ENCODE measurements around the gene SYT15.

DNA sequence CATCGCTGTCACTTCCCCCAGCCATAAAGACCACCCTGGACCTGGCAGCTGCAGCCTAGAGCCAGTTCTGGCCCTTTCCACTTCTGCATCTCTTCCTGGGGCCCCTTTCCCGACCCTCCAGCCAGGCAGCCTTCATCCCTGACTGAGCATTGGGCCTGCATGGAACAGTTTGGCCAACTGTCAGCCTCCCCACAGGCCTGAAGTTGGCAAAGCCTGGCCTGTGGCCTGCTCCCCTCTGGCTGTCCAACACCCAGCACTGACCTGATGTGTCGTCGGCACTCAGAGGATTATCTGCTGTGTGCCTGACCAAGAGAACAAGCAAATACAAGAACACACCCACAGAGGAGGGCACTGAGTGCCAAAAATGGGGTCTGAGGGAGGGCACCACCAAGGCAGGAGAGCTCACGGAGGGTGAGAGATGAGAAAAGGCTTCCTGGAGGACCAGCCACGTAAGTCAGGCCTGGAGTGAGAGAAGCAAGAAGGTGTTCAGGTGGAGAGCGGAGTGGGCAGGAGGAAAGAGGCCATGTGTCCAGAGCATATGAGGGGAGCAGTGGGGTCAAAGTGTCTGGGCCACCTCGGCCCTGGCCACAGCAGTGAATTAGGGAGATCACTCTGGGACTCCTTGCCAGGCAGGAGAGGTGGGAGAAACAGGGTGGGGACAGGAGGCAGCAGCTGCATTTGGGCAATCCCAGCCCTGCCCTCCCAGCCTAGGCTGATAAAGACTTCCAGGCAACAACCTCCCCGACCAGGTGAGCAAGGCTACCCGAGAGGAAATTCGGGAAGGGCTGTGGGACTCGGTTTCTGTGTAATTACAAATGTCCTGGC, 27.0 kb upstream of the SYT15 start:
- TF ChIP-seq, protein P1, sequence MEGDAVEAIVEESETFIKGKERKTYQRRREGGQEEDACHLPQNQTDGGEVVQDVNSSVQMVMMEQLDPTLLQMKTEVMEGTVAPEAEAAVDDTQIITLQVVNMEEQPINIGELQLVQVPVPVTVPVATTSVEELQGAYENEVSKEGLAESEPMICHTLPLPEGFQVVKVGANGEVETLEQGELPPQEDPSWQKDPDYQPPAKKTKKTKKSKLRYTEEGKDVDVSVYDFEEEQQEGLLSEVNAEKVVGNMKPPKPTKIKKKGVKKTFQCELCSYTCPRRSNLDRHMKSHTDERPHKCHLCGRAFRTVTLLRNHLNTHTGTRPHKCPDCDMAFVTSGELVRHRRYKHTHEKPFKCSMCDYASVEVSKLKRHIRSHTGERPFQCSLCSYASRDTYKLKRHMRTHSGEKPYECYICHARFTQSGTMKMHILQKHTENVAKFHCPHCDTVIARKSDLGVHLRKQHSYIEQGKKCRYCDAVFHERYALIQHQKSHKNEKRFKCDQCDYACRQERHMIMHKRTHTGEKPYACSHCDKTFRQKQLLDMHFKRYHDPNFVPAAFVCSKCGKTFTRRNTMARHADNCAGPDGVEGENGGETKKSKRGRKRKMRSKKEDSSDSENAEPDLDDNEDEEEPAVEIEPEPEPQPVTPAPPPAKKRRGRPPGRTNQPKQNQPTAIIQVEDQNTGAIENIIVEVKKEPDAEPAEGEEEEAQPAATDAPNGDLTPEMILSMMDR (conservative IDR thresholded peaks at IDR 0.05; ENCODE audit: low read length), result no peak
- no peak for TF ChIP-seq EZH2phosphoT487 (IDR thresholded peaks at IDR 0.05; ENCODE audit: borderline replicate concordance)
